ENCODE data around the gene RAB3GAP2.

RAB3GAP2 gene

GRCh38 chr1:220153147-220153546 lies 119.1 kb downstream of the RAB3GAP2 start:
- peaks cover 50% of the 10 kb centered on the region for H3K36me3 Mint-ChIP-seq (ENCODE audit: low read depth)
- DNase-seq (ENCODE audit: low spot score), result no peak
- no peak overlapping the region for H3K4me3 Mint-ChIP-seq

GRCh38 chr1:220151454-220151853 lies 120.8 kb downstream of the RAB3GAP2 start:
- H3K36me3 Mint-ChIP-seq (ENCODE audit: low read depth), result peaks cover 38% of the 10 kb centered on the region
- H3K4me1 Mint-ChIP-seq (ENCODE audit: low read depth), result peaks cover 1% of the 10 kb centered on the region
- DNase-seq (ENCODE audit: low spot score), result no peak
- no peak overlapping the region for H3K27ac Mint-ChIP-seq
- H3K9me3 Mint-ChIP-seq, result no peaks in the 10 kb centered on the region
- no peaks in the 10 kb centered on the region for H3K27me3 Mint-ChIP-seq (ENCODE audit: low read depth)
- H3K4me3 Mint-ChIP-seq, result no peak overlapping the region

More at GRCh38 chr1:220153147-220153546, 119.1 kb downstream of the RAB3GAP2 start:
- no peaks in the 10 kb centered on the region for H3K27me3 Mint-ChIP-seq (ENCODE audit: low read depth)
- no peaks in the 10 kb centered on the region for H3K9me3 Mint-ChIP-seq
- peaks cover 16% of the 10 kb centered on the region for H3K4me1 Mint-ChIP-seq (ENCODE audit: low read depth)
- no peak overlapping the region for H3K27ac Mint-ChIP-seq

GRCh38 chr1:220149742-220150141 lies 122.5 kb downstream of the RAB3GAP2 start:
- H3K36me3 Mint-ChIP-seq (ENCODE audit: low read depth), result peaks cover 40% of the 10 kb centered on the region
- H3K4me3 Mint-ChIP-seq, result no peak overlapping the region
- H3K27me3 Mint-ChIP-seq (ENCODE audit: low read depth), result no peaks in the 10 kb centered on the region
- H3K27ac Mint-ChIP-seq, result no peak overlapping the region
- H3K9me3 Mint-ChIP-seq, result no peaks in the 10 kb centered on the region
- H3K4me1 Mint-ChIP-seq (ENCODE audit: low read depth), result no peaks in the 10 kb centered on the region
- DNase-seq (ENCODE audit: low spot score), result no peak

GRCh38 chr1:220144051-220144450 lies 128.2 kb downstream of the RAB3GAP2 start:
- Mint-ChIP-seq H3K4me1 (ENCODE audit: low read depth) (no peaks in the 10 kb centered on the region), H3K9me3 (no peaks in the 10 kb centered on the region), H3K4me3 (no peak overlapping the region), H3K27me3 (ENCODE audit: low read depth) (no peaks in the 10 kb centered on the region), H3K27ac (no peak overlapping the region), H3K36me3 (ENCODE audit: low read depth) (peaks cover 47% of the 10 kb centered on the region)
- DNase-seq (ENCODE audit: low spot score), result no peak

GRCh38 chr1:220139966-220140365 lies 132.3 kb downstream of the RAB3GAP2 start:
- no peaks in the 10 kb centered on the region for H3K27me3 Mint-ChIP-seq (ENCODE audit: low read depth)
- no peaks in the 10 kb centered on the region for H3K9me3 Mint-ChIP-seq
- peaks cover 12% of the 10 kb centered on the region for H3K4me1 Mint-ChIP-seq (ENCODE audit: low read depth)
- peaks cover 52% of the 10 kb centered on the region for H3K36me3 Mint-ChIP-seq (ENCODE audit: low read depth)
- no peak overlapping the region for H3K4me3 Mint-ChIP-seq
- DNase-seq (ENCODE audit: low spot score), result no peak
- H3K27ac Mint-ChIP-seq, result no peak overlapping the region

- peaks cover 54% of the 10 kb centered on the region for H3K36me3 Mint-ChIP-seq (ENCODE audit: low read depth)
These were observed 135.1 kb downstream of the RAB3GAP2 start for GRCh38 chr1:220137019-220137786.

GRCh38 chr1:220135755-220136154 lies 136.5 kb downstream of the RAB3GAP2 start:
- Mint-ChIP-seq H3K27ac (peak overlapping the region; percentile 39), H3K36me3 (ENCODE audit: low read depth) (peaks cover 50% of the 10 kb centered on the region), H3K4me3 (no peak overlapping the region), H3K4me1 (ENCODE audit: low read depth) (peaks cover 12% of the 10 kb centered on the region), H3K27me3 (ENCODE audit: low read depth) (no peaks in the 10 kb centered on the region), H3K9me3 (no peaks in the 10 kb centered on the region)
- DNase-seq (ENCODE audit: low spot score), result no peak

More at GRCh38 chr1:220137019-220137786, 135.1 kb downstream of the RAB3GAP2 start:
- Mint-ChIP-seq H3K27me3 (ENCODE audit: low read depth) (no peaks in the 10 kb centered on the region), H3K4me1 (ENCODE audit: low read depth) (peaks cover 12% of the 10 kb centered on the region), H3K9me3 (no peaks in the 10 kb centered on the region), H3K27ac (peak overlapping the region; percentile 82), H3K4me3 (peak overlapping the region; percentile 2)
- DNase-seq (ENCODE audit: low spot score), result no peak

- Mint-ChIP-seq H3K27me3 (ENCODE audit: low read depth) (no peaks in the 10 kb centered on the region), H3K4me3 (no peak overlapping the region), H3K36me3 (ENCODE audit: low read depth) (peaks cover 43% of the 10 kb centered on the region), H3K4me1 (ENCODE audit: low read depth) (peaks cover 3% of the 10 kb centered on the region), H3K9me3 (peaks cover 8% of the 10 kb centered on the region), H3K27ac (no peak overlapping the region)
- DNase-seq (ENCODE audit: low spot score), result no peak
These were observed 142.6 kb downstream of the RAB3GAP2 start for GRCh38 chr1:220129479-220130210.

- Mint-ChIP-seq H3K36me3 (ENCODE audit: low read depth) (peaks cover 33% of the 10 kb centered on the region), H3K4me3 (no peak overlapping the region), H3K4me1 (ENCODE audit: low read depth) (peaks cover 11% of the 10 kb centered on the region), H3K27ac (no peak overlapping the region), H3K27me3 (ENCODE audit: low read depth) (no peaks in the 10 kb centered on the region), H3K9me3 (peaks cover 8% of the 10 kb centered on the region)
- no peak for DNase-seq (ENCODE audit: low spot score)
These were observed 145.2 kb downstream of the RAB3GAP2 start for GRCh38 chr1:220127076-220127475.

- Mint-ChIP-seq H3K36me3 (ENCODE audit: low read depth) (peaks cover 24% of the 10 kb centered on the region), H3K27ac (no peak overlapping the region), H3K4me1 (ENCODE audit: low read depth) (peaks cover 10% of the 10 kb centered on the region), H3K4me3 (no peak overlapping the region), H3K27me3 (ENCODE audit: low read depth) (no peaks in the 10 kb centered on the region), H3K9me3 (peaks cover 4% of the 10 kb centered on the region)
- no peak for DNase-seq (ENCODE audit: low spot score)
These were observed 147.7 kb downstream of the RAB3GAP2 start for GRCh38 chr1:220124542-220124941.

- peaks cover 10% of the 10 kb centered on the region for H3K4me1 Mint-ChIP-seq (ENCODE audit: low read depth)
- no peaks in the 10 kb centered on the region for H3K27me3 Mint-ChIP-seq (ENCODE audit: low read depth)
- no peak for DNase-seq (ENCODE audit: low spot score)
- H3K9me3 Mint-ChIP-seq, result no peaks in the 10 kb centered on the region
- peaks cover 23% of the 10 kb centered on the region for H3K36me3 Mint-ChIP-seq (ENCODE audit: low read depth)
- H3K27ac Mint-ChIP-seq, result no peak overlapping the region
- no peak overlapping the region for H3K4me3 Mint-ChIP-seq
These were observed 148.4 kb downstream of the RAB3GAP2 start for GRCh38 chr1:220123889-220124288.

GRCh38 chr1:220123066-220123465 lies 149.2 kb downstream of the RAB3GAP2 start:
- peaks cover 21% of the 10 kb centered on the region for H3K36me3 Mint-ChIP-seq (ENCODE audit: low read depth)
- no peak overlapping the region for H3K27ac Mint-ChIP-seq
- peaks cover 11% of the 10 kb centered on the region for H3K4me1 Mint-ChIP-seq (ENCODE audit: low read depth)
- no peaks in the 10 kb centered on the region for H3K9me3 Mint-ChIP-seq
- no peak overlapping the region for H3K4me3 Mint-ChIP-seq
- no peaks in the 10 kb centered on the region for H3K27me3 Mint-ChIP-seq (ENCODE audit: low read depth)
- no peak for DNase-seq (ENCODE audit: low spot score)

GRCh38 chr1:220121791-220122530 lies 150.3 kb downstream of the RAB3GAP2 start:
- Mint-ChIP-seq H3K4me3 (no peak overlapping the region), H3K27ac (peak overlapping the region; percentile 8), H3K4me1 (ENCODE audit: low read depth) (peaks cover 11% of the 10 kb centered on the region), H3K9me3 (no peaks in the 10 kb centered on the region), H3K36me3 (ENCODE audit: low read depth) (peaks cover 19% of the 10 kb centered on the region), H3K27me3 (ENCODE audit: low read depth) (no peaks in the 10 kb centered on the region)
- DNase-seq (ENCODE audit: low spot score), result no peak

- H3K4me3 Mint-ChIP-seq, result no peak overlapping the region
- H3K9me3 Mint-ChIP-seq, result no peaks in the 10 kb centered on the region
- no peak for DNase-seq (ENCODE audit: low spot score)
- H3K27me3 Mint-ChIP-seq (ENCODE audit: low read depth), result no peaks in the 10 kb centered on the region
- H3K27ac Mint-ChIP-seq, result no peak overlapping the region
- H3K36me3 Mint-ChIP-seq (ENCODE audit: low read depth), result peaks cover 25% of the 10 kb centered on the region
- peaks cover 6% of the 10 kb centered on the region for H3K4me1 Mint-ChIP-seq (ENCODE audit: low read depth)
These were observed 153.2 kb downstream of the RAB3GAP2 start for GRCh38 chr1:220119043-220119512.
